Measurements from ENCODE around the gene GRIFIN. TPM values are rescaled to one million over a fixed set of nuclear protein-coding genes. Genes with fewer than 3 reads are reported as not detected.

Gene GRIFIN
- total and polyA plus RNA-seq, 2 donors (not counting 1 experiment from before 2014, with no cell fraction given), result not detected

DNA sequence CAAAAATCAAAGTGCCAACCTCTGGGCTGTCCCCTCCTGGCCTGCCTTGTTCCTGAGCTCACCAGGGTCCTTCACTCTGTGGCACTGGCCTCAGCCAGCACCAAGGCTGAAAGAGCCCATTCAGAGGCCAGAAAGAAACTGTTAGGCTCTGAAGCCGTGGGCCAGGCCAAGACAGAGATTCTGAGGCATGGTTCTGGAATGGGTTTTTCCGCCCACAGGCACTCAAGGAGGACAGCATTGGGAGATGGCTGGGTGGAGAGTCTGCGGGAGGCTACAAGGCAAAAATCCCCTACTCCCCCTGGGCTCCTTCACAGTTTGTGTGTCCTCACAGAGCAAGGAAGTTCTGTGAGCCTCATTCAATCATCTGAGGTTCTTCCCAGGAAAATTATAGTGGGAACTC lies 31.7 kb downstream of the GRIFIN start:
- H4K20me1 ChIP-seq (ENCODE audit: control insufficient read depth, insufficient read depth, low read length, poor library complexity, severe bottlenecking), result no peaks in the 10 kb centered on the region
- no peaks in the 10 kb centered on the region for H3K4me1 ChIP-seq (ENCODE audit: control insufficient read depth in 2 of 2, insufficient read depth in 2 of 2, low read length in 2 of 2)
- H3K4me3 ChIP-seq (ENCODE audit: control extremely low read depth in 1 of 5, extremely low read depth in 1 of 5, insufficient read depth in 1 of 5, low read depth in 2 of 5, low read length in 4 of 5), result no peak overlapping the region
- ATAC-seq (ENCODE audit: low read depth) (no peak), DNase-seq (no peak)
- ChIA-PET CTCF (no interaction called here), POLR2A (no interaction called here)
- H3K27me3 Mint-ChIP-seq, result no peaks in the 10 kb centered on the region
- WGBS (ENCODE audit: insufficient coverage), result 100% methylated on average over 1 of the region's 3 CpGs
- no peak overlapping the region for H3K27ac ChIP-seq (ENCODE audit: low read length in 2 of 2)
- no peaks in the 10 kb centered on the region for H3K9me3 ChIP-seq (ENCODE audit: control extremely low read depth in 1 of 3, control insufficient read depth in 2 of 3, insufficient read depth in 1 of 3, low read length in 2 of 3)
- no peak overlapping the region for H2AFZ ChIP-seq (ENCODE audit: insufficient read depth, low read depth, low read length, poor library complexity, severe bottlenecking)
- H3K27ac Mint-ChIP-seq, result no peak overlapping the region
- no peak for TF ChIP-seq EZH2 (IDR thresholded peaks at IDR 0.05; ENCODE audit: borderline replicate concordance, insufficient read depth, low read depth, low read length, poor library complexity, severe bottlenecking)
- TF ChIP-seq, protein P1, sequence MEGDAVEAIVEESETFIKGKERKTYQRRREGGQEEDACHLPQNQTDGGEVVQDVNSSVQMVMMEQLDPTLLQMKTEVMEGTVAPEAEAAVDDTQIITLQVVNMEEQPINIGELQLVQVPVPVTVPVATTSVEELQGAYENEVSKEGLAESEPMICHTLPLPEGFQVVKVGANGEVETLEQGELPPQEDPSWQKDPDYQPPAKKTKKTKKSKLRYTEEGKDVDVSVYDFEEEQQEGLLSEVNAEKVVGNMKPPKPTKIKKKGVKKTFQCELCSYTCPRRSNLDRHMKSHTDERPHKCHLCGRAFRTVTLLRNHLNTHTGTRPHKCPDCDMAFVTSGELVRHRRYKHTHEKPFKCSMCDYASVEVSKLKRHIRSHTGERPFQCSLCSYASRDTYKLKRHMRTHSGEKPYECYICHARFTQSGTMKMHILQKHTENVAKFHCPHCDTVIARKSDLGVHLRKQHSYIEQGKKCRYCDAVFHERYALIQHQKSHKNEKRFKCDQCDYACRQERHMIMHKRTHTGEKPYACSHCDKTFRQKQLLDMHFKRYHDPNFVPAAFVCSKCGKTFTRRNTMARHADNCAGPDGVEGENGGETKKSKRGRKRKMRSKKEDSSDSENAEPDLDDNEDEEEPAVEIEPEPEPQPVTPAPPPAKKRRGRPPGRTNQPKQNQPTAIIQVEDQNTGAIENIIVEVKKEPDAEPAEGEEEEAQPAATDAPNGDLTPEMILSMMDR (IDR thresholded peaks at IDR 0.05), result no peak
- intact Hi-C loops (cut with micrococcal nuclease), result no loop called here
- H3K4me2 ChIP-seq (replicated peaks; ENCODE audit: low read depth, low read length, poor library complexity, severe bottlenecking), result no peak overlapping the region
- no peaks in the 10 kb centered on the region for H3K9me3 Mint-ChIP-seq (ENCODE audit: insufficient read depth)
- H3K79me2 ChIP-seq (ENCODE audit: control insufficient read depth, insufficient read depth, low read length), result no peaks in the 10 kb centered on the region
- H3K4me3 Mint-ChIP-seq, result no peak overlapping the region
- no peak overlapping the region for H3K9ac ChIP-seq (ENCODE audit: low read length)
- peaks cover 4% of the 10 kb centered on the region for H3K4me1 Mint-ChIP-seq
- no peaks in the 10 kb centered on the region for H3K27me3 ChIP-seq (replicated peaks in 1 of 4; ENCODE audit: control extremely low read depth in 1 of 4, control insufficient read depth in 3 of 4, insufficient read depth in 4 of 4, low read length in 3 of 4)
- peaks cover 0 to 4% of the 10 kb centered on the region in 2 experiments for H3K36me3 ChIP-seq (replicated peaks in 1 of 2; ENCODE audit: control extremely low read depth in 1 of 2, control insufficient read depth in 1 of 2, extremely low read depth in 1 of 2, insufficient read depth in 2 of 2, low read length in 1 of 2)

DNA sequence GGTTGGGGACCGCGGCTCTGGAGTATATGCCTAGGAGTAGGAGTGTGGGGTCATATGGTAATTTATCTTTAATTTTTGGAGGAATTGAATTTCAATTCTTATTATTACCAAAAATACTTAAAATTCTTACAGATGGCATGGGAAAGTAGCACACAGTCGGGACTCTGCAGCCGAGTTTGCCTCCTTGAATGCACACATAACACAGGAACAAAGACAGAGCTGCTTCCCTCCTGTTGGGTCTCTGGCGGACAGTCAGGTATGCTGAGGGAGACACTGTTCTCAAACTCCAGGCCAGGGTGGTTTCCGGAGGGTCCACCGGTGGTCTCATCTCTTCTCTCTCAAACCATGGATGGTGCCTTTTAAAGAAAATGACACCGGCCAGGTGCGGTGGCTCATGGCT lies 32.7 kb downstream of the GRIFIN start:
- POLR2A ChIA-PET, result no interaction called here
- H3K4me1 ChIP-seq (ENCODE audit: control insufficient read depth in 2 of 2, insufficient read depth in 2 of 2, low read length in 2 of 2), result no peaks in the 10 kb centered on the region
- H3K4me2 ChIP-seq (replicated peaks; ENCODE audit: low read depth, low read length, poor library complexity, severe bottlenecking), result no peak overlapping the region
- no peak overlapping the region for H3K4me3 ChIP-seq (ENCODE audit: control extremely low read depth in 1 of 5, extremely low read depth in 1 of 5, insufficient read depth in 1 of 5, low read depth in 2 of 5, low read length in 4 of 5)
- H3K27ac Mint-ChIP-seq, result no peak overlapping the region
- H3K79me2 ChIP-seq (ENCODE audit: control insufficient read depth, insufficient read depth, low read length), result no peaks in the 10 kb centered on the region
- no peak overlapping the region for H3K27ac ChIP-seq (ENCODE audit: low read length in 2 of 2)
- no peak for TF ChIP-seq EZH2 (IDR thresholded peaks at IDR 0.05; ENCODE audit: borderline replicate concordance, insufficient read depth, low read depth, low read length, poor library complexity, severe bottlenecking)
- TF ChIP-seq, protein P1 (IDR thresholded peaks at IDR 0.05), result no peak
- 97% methylated on average over 7 of the region's 9 CpGs for WGBS (ENCODE audit: insufficient coverage)
- DNase-seq, result no peak
- no peaks in the 10 kb centered on the region for H3K9me3 ChIP-seq (ENCODE audit: control extremely low read depth in 1 of 3, control insufficient read depth in 2 of 3, insufficient read depth in 1 of 3, low read length in 2 of 3)
- no peaks in the 10 kb centered on the region for H3K27me3 Mint-ChIP-seq
- CTCF ChIA-PET, result no interaction called here
- H3K4me1 Mint-ChIP-seq, result peaks cover 4% of the 10 kb centered on the region
- intact Hi-C loops (cut with micrococcal nuclease), result no loop called here
- H3K9ac ChIP-seq (ENCODE audit: low read length), result no peak overlapping the region
- peaks cover 0 to 4% of the 10 kb centered on the region in 2 experiments for H3K36me3 ChIP-seq (replicated peaks in 1 of 2; ENCODE audit: control extremely low read depth in 1 of 2, control insufficient read depth in 1 of 2, extremely low read depth in 1 of 2, insufficient read depth in 2 of 2, low read length in 1 of 2)
- no peaks in the 10 kb centered on the region for H4K20me1 ChIP-seq (ENCODE audit: control insufficient read depth, insufficient read depth, low read length, poor library complexity, severe bottlenecking)
- H3K4me3 Mint-ChIP-seq, result no peak overlapping the region
- H2AFZ ChIP-seq (ENCODE audit: insufficient read depth, low read depth, low read length, poor library complexity, severe bottlenecking), result no peak overlapping the region
- ATAC-seq (ENCODE audit: low read depth), result no peak
- no peaks in the 10 kb centered on the region for H3K9me3 Mint-ChIP-seq (ENCODE audit: insufficient read depth)
- H3K27me3 ChIP-seq (replicated peaks in 1 of 4; ENCODE audit: control extremely low read depth in 1 of 4, control insufficient read depth in 3 of 4, insufficient read depth in 4 of 4, low read length in 3 of 4), result no peaks in the 10 kb centered on the region
